Measurements from ENCODE around the gene TENT4A. TPM values are rescaled to one million over a fixed set of nuclear protein-coding genes. Genes with fewer than 3 reads are reported as not detected.

Gene TENT4A
- total RNA-seq, 1 donor from 2014 or later: 13.0 TPM

- ATAC-seq: no peak
- DNase-seq (ENCODE audit: missing footprints): no peak
- intact Hi-C loops (cut with DNase I): no loop called here
Measured at GRCh38 chr5:6740586-6741150, 27.4 kb downstream of the TENT4A start.

DNA sequence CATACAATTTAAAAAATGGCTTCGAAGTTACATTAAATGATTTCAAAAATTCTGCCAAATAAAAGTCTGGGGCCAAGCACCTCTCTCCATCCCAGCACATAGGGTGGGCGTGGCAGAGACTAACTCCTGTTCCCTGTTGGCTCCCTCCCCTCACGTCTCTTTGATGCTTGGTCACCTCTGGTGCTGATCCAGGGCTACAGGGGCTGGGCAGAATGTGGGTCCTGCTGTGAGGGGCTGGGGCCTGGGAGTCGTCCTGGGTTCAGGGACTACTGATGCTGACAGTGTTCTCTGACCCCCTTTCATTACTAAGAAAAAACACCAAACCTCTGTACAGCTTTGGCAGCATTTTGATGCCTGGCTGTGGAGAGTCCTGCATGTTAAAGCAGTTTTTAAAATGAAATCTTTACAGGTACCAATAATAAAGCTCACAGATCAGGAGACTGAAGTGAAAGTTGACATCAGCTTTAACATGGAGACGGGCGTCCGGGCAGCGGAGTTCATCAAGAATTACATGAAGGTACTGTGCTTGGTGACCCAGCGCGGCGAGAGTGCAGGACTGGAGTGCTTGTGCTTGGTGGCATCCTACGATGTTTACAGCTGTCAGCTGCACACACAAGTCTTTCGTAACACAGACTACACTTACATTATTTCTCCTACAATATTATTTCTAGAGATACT, 29.0 kb downstream of the TENT4A start:
- intact Hi-C loops (cut with DNase I): no loop called here
- DNase-seq (ENCODE audit: missing footprints) (no peak), ATAC-seq (no peak)

GRCh38 chr5:6743161-6743560, 29.9 kb downstream of the TENT4A start:
- intact Hi-C loops (cut with DNase I): no loop called here
- DNase-seq (ENCODE audit: missing footprints): no peak
- no peak for ATAC-seq

DNA sequence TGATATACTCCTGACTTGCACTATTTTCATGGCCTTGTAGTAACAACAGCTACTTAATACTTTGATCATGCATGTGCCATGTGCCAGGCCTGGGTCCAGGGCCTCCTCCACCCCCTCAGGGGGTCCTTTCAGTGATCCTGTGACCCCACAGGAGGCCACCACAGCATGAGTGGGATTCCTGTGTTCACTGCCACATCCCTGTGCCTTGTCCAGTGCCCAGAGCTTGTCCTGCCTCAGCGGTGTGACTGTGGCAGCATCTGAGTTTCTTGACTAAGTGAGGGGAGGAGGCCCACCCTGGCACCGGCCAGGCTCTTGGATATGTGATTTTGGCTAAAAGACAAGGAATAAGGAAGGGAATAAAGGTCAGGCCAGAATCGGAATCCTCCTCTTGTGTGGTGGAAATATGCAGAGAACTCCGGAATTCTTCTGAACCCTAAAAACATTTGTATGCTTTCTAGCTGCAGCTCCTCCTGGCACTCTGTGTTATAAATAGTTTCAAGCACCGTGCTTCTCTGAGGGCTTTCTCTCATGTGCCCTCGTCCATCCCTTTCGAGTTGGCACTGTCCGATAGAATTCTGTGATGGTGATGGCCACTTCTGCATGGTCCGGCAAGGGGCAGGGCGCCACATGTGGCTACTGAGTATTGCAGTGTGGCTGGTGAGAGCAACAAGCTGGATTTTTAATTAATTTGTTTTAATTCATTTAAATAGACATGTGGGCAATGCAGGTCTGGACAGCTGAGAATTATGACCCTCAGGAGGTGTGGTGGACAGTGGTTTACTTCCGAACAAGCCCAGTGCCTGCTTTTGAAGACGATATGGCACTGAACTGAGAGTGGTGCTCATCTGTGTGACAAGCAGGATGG, 31.8 kb downstream of the TENT4A start:
- DNase-seq (ENCODE audit: missing footprints) (no peak), ATAC-seq (peak; percentile 27)
- intact Hi-C loops (cut with DNase I): loop anchor here (1.0 kb wide), 1 partner anchor 112 kb away; the partner anchor contains the start of genes NSUN2 and SRD5A1

- intact Hi-C loops (cut with DNase I): loop anchor here (1.0 kb wide), 1 partner anchor 112 kb away; the partner anchor contains the start of genes NSUN2 and SRD5A1
Measured at GRCh38 chr5:6745706-6746222, 32.5 kb downstream of the TENT4A start.

DNA sequence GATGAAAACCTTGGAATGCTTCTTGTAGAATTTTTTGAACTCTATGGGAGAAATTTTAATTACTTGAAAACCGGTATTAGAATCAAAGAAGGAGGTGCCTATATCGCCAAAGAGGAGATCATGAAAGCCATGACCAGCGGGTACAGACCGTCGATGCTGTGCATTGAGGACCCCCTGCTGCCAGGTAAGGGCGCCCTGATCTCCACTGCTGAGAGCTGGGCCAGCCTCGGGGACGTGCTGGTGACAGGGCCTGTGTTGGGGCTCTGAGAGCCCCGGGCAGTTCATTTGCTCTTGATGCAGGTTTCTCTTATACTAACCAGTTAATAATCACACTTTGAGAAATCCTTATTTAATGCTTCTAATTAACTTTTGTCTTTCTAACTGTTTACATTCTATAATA, 33.0 kb downstream of the TENT4A start:
- ATAC-seq: no peak
- intact Hi-C loops (cut with DNase I): no loop called here
- DNase-seq (ENCODE audit: missing footprints): no peak

More at GRCh38 chr5:6745706-6746222, 32.5 kb downstream of the TENT4A start:
- DNase-seq (ENCODE audit: missing footprints): no peak
- peak; percentile 57 for ATAC-seq

GRCh38 chr5:6747103-6747502, 33.9 kb downstream of the TENT4A start:
- intact Hi-C loops (cut with DNase I): no loop called here
- DNase-seq (ENCODE audit: missing footprints) (no peak), ATAC-seq (no peak)

GRCh38 chr5:6748142-6748541, 34.9 kb downstream of the TENT4A start:
- no peak for DNase-seq (ENCODE audit: missing footprints)
- ATAC-seq: peak; percentile 26
- intact Hi-C loops (cut with DNase I): no loop called here

DNA sequence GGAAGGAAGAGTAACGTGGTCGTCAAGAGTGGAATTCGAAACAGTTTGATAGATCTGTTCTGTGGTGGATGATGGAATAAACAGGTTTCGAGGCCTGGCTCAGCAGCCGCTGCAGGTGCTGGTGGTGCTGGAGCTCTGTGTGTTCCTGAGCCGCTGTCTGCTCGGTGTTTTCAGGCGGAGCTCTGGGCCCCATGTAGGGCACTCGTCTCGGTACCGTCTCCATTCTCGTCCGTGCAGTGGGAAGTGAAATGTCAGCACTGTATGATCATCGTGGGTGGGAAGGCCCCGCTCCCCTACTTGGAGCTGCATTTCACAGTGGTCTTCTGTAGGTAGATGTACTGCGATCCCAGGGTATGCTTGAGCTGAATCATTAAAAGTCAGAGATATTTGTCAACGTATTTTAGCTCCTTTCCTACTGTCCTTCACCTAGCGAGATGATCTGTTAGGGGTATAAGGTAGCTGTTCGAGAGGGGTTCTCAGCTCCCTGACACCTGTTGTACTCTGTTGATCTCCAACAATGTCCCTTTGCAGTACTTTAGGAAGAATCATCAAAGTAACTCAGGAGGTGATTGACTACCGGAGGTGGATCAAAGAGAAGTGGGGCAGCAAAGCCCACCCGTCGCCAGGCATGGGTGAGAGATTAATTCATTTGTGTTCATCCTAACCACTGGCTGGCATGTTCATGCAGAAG, 35.9 kb downstream of the TENT4A start:
- intact Hi-C loops (cut with DNase I): no loop called here
- ATAC-seq (no peak), DNase-seq (ENCODE audit: missing footprints) (no peak)

- DNase-seq (ENCODE audit: missing footprints) (no peak), ATAC-seq (no peak)
- intact Hi-C loops (cut with DNase I): no loop called here
Measured at GRCh38 chr5:6750142-6750840, 37.1 kb downstream of the TENT4A start.

GRCh38 chr5:6750951-6751685, 37.9 kb downstream of the TENT4A start:
- DNase-seq (ENCODE audit: missing footprints): no peak
- intact Hi-C loops (cut with DNase I): no loop called here

GRCh38 chr5:6752236-6752635, 39.0 kb downstream of the TENT4A start:
- ATAC-seq (no peak), DNase-seq (ENCODE audit: missing footprints) (no peak)
- intact Hi-C loops (cut with DNase I): no loop called here

More at GRCh38 chr5:6750951-6751685, 37.9 kb downstream of the TENT4A start:
- no peak for ATAC-seq

DNA sequence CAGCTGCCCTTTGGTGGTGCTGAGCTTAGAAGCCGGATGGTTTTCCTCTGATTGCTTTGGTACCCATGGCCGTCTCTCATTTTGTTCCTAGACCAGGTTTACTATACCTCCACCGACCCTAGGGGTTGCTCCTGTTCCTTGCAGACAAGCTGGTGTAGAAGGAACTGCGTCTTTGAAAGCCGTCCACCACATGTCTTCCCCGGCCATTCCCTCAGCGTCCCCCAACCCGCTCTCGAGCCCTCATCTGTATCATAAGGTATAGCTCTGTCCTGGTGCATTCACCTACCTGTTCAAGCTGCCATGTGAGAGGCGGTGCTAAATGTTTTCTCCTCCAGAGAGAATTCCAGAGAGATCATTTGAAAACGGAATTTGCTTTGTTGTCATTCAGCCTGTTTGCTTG, 39.5 kb downstream of the TENT4A start:
- ATAC-seq (no peak), DNase-seq (ENCODE audit: missing footprints) (no peak)
- intact Hi-C loops (cut with DNase I): no loop called here

DNA sequence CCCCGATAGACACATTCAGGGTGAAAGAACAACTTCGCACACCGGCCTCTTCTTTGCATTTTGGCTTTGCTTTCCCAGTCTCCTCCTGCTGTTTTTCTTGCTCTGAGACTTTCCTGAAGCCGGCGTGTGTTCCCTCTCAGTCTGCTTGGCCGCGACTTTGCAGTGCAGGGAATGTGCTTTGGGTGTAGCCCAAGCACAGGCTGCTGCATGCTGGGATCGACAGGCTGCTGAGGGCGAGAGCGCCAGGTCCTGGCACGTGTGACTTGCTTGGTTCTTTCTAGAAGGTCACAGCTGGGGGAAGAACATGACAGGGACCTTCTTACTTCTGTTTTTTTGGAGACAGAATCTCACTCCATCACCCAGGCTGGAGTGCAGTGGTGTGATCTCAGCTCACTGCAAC, 40.6 kb downstream of the TENT4A start:
- DNase-seq (ENCODE audit: missing footprints): no peak
- no peak for ATAC-seq
- intact Hi-C loops (cut with DNase I): no loop called here

- ATAC-seq: no peak
- DNase-seq (ENCODE audit: missing footprints): no peak
- intact Hi-C loops (cut with DNase I): no loop called here
Measured at GRCh38 chr5:6754766-6755165, 41.5 kb downstream of the TENT4A start.

DNA sequence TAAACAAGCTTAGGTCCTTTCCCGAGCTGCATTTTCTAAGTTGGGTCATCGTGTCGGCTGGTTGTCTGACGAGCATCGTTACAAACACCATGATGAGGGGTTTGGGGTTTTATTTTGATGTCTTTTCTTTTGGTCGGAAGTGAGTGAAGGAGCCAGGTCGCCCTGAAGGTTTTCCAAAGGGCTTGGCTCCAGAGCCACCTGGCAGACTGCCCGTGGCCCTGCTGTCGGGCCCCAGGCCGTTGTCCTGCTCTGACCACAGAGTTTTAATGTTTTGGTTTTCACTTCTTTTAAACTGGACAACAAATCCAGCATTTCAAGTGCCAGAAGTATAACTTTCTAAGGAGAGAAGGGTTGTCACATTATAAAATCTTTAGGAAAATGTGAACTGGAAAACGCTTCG, 42.3 kb downstream of the TENT4A start:
- intact Hi-C loops (cut with DNase I): no loop called here
- DNase-seq (ENCODE audit: missing footprints): no peak

GRCh38 chr5:6755941-6756340, 42.7 kb downstream of the TENT4A start:
- intact Hi-C loops (cut with DNase I): no loop called here
- ATAC-seq: no peak
- no peak for DNase-seq (ENCODE audit: missing footprints)

More for the DNA sequence above, 42.3 kb downstream of the TENT4A start:
- no peak for ATAC-seq

Data from Right ventricle myocardium inferior (tissue), 1 donor.